LNCaP clone FGC (cell line): ENCODE measurements around the gene PRKCE.

Experiments used
- DNase-seq: peaks from one replicate; pipeline ENCODE4 v3.0.0-alpha.2; 2011; ENCODE audit warnings: low read depth
- H3K4me3 ChIP-seq: 2 replicates; pipeline ENCODE4 v1.5.1; 2011; ENCODE audit warnings: mild to moderate bottlenecking, low read depth, low read length, control low read depth
- CTCF ChIP-seq: IDR thresholded peaks from 2 replicates; pipeline ENCODE4 v1.5.1; 2012; ENCODE audit warnings: mild to moderate bottlenecking; ENCODE audit not compliant: control insufficient read depth, insufficient read depth; ENCODE audit errors: extremely low read depth

Gene PRKCE

GRCh38 chr2:46082531-46083485, 431.3 kb downstream of the PRKCE start:
- no peak for DNase-seq
- H3K4me3 ChIP-seq = no peak overlapping the region
- TF ChIP-seq CTCF = no peak

- TF ChIP-seq CTCF = no peak
- no peak for DNase-seq
- H3K4me3 ChIP-seq = no peak overlapping the region
Observed at GRCh38 chr2:46086578-46087070, 435.1 kb downstream of the PRKCE start.

GRCh38 chr2:46087492-46087891, 436.0 kb downstream of the PRKCE start:
- H3K4me3 ChIP-seq = no peak overlapping the region
- no peak for DNase-seq
- TF ChIP-seq CTCF = no peak

GRCh38 chr2:46091004-46091403, 439.5 kb downstream of the PRKCE start:
- H3K4me3 ChIP-seq = no peak overlapping the region
- DNase-seq = no peak
- no peak for TF ChIP-seq CTCF

- H3K4me3 ChIP-seq = no peak overlapping the region
- TF ChIP-seq CTCF = no peak
- DNase-seq = peak; percentile 36
Observed at GRCh38 chr2:46091961-46092667, 440.6 kb downstream of the PRKCE start.

- no peak overlapping the region for H3K4me3 ChIP-seq
- DNase-seq = no peak
- TF ChIP-seq CTCF = no peak
Observed at GRCh38 chr2:46094689-46095088, 443.2 kb downstream of the PRKCE start.
